Skeletal muscle satellite cell (primary cell): ENCODE results near the gene LSM14B.

Source experiments
- H3K27me3 ChIP-seq: 2 replicates; pipeline ENCODE4 v1.7.0; 2013; ENCODE audit warnings: low read length; ENCODE audit not compliant: control insufficient read depth, insufficient read depth
- H3K36me3 ChIP-seq: 2 replicates; pipeline ENCODE4 v1.7.0; 2013; ENCODE audit warnings: mild to moderate bottlenecking, control low read depth, low read length; ENCODE audit not compliant: insufficient read depth
- H3K4me1 ChIP-seq: 2 replicates; pipeline ENCODE4 v1.7.0; 2013; ENCODE audit warnings: low read length; ENCODE audit not compliant: control insufficient read depth, insufficient read depth
- H3K4me2 ChIP-seq: 2 replicates; pipeline ENCODE4 v1.7.0; 2013; ENCODE audit warnings: mild to moderate bottlenecking, low read length
- H3K4me3 ChIP-seq: 2 replicates; pipeline ENCODE4 v1.7.0; 2013; ENCODE audit warnings: low read length
- H3K9ac ChIP-seq: 2 replicates; pipeline ENCODE4 v1.7.0; 2013; ENCODE audit warnings: mild to moderate bottlenecking, low read depth, low read length, moderate library complexity
- H3K9me3 ChIP-seq: replicated peaks from 2 replicates; pipeline ENCODE4 v1.7.0; 2013; ENCODE audit warnings: mild to moderate bottlenecking, control low read depth, low read length

The LSM14B gene

DNA sequence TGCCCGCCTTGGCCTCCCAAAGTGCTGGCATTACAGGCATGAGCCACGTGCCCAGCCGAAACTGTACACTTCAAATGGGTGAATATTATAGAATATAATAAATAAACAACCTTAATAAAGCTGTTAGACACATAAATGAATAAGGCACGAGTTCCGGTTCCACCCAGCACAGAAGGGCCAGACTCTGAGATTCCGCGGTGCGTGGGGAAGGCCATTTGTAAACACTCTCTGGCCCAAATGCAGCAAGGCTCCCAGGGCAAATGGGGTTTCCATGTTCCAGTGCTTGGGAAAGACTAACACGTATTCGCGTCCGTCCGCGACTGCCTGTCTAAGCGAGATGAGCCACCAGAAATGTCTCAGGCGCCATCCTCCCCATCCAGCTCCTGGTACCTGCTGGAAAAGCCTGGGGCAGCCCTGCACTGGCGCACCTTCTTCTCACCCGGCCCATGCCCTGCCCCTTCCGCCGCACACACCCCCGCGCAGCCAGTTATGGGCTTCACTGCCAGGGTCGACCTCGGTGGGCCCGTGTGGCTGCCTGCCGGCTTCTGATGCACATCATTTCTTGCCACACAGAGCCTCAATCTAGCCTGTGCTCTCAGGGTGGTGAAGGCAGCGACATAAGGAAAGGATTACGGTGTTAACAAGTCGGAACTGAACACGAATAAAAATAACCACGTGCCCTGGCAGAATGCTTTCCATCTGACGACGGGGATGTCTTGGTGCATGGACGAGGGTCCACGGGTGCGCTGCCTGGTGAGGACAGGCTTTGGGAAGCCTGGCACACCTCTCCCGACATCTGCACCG is 5.5 kb upstream of the LSM14B start:
- Histone ChIP-seq H3K4me1 (peaks cover 3% of the 10 kb centered on the region), H3K4me3 (no peak overlapping the region), H3K9ac (no peak overlapping the region), H3K27me3 (peaks cover 41% of the 10 kb centered on the region), H3K4me2 (no peak overlapping the region), H3K9me3 (peaks cover 13% of the 10 kb centered on the region), H3K36me3 (no peaks in the 10 kb centered on the region)

DNA sequence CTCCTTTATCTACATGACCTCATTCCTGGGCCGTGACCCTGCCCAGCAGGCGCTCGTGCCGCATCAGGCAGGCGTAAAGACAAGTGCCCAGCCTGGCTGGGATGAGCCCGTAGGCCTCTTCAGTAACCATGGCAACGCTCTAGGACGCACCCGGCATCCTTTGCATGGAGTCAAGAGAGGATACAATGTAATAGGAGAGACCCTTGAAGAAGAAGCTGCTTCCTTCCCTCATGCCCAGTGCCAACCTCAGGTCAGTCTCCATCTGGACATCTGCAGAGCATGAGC is 5.0 kb upstream of the LSM14B start:
- Histone ChIP-seq H3K27me3 (peaks cover 41% of the 10 kb centered on the region), H3K4me2 (no peak overlapping the region), H3K4me1 (peaks cover 3% of the 10 kb centered on the region), H3K4me3 (no peak overlapping the region), H3K36me3 (no peaks in the 10 kb centered on the region), H3K9me3 (peaks cover 10% of the 10 kb centered on the region), H3K9ac (no peak overlapping the region)

DNA sequence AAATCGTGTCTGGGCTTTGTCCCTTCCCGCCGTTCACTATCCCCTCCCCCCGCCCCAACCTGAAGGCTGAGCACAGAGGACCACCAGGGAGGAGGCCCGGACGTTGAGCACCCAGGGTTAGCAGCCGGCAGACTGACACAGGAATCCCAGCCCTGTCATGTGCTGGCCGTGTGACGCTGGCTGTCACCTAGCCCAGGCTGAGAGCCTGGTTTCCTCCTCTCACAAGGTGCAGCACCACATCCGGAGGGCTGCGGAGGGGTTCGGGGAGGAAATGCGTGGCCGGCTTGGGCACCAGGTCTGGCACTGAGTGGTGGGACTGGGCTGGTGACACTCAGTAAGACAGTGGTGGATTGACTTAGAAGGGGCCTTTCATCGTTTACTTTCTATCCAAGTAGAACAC is 4.6 kb upstream of the LSM14B start:
- Histone ChIP-seq H3K27me3 (peaks cover 41% of the 10 kb centered on the region), H3K4me2 (no peak overlapping the region), H3K36me3 (no peaks in the 10 kb centered on the region), H3K4me3 (no peak overlapping the region), H3K4me1 (peaks cover 3% of the 10 kb centered on the region), H3K9me3 (peaks cover 6% of the 10 kb centered on the region), H3K9ac (no peak overlapping the region)

DNA sequence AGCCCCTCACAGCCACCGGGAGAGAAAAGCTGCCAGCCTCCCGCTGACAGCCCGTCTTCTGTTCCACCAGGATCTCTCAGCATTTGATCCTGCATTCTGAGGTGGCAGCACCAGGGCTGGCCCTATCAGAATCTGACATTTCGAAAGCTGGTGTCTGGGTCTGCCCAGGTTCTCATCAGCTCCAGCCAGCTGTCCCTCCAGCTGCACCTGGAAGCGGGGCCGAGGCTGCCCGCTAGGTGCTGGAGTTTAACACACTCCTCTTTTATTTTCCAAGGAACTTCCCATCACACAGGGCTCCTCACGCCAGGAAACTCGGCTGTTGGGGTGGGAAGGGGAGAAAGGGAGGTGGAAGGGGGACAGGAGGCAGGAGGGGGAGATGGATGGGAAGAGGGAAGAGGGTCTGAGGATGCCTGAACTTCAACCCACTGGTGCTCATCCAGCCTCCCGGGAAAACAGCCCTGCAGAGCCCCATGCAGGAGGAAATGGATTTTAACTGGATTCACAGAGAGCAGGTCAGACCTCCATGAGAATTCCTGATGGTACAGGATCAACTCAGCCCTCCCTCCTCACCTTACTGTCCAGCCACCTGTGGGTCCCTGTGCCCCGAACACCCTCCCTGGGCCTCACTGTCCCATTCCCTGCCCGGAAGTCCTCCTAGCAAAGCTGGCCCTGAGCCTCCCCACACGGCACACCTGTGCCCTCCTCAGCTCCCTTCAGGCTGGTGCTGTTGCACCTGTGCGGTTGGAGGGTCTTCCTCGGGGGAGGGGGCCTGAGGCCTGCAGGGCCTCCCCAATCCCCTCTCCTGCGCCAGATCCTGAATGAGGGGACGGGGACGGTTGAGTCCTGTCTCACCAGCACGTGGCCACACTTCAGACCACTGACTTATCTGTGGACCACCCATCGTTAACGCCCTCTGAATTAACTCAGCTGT is 3.9 kb upstream of the LSM14B start:
- no peak overlapping the region for H3K4me3 ChIP-seq
- peaks cover 7% of the 10 kb centered on the region for H3K4me1 ChIP-seq
- no peaks in the 10 kb centered on the region for H3K36me3 ChIP-seq
- H3K27me3 ChIP-seq = peaks cover 41% of the 10 kb centered on the region
- H3K9me3 ChIP-seq = peaks cover 3% of the 10 kb centered on the region
- no peak overlapping the region for H3K9ac ChIP-seq
- no peak overlapping the region for H3K4me2 ChIP-seq

DNA sequence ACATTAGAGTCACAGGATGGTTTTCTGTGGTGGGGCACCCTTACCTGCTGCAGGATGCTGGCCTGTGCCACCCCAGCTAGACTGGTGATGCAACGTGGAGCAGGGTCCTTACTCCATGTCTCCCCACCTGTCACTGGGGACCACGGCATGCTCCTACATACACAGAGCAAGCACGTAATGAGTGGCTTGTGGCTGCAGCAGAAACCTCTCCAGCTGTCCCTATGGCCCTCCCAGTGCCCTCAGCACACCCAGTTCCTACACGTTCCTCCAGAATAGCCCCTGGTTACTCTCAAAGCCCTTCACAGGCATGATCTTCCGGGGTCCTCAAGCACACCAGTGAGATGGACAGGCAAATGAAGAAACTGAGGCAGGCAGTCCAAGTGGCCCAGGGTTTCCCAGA is 3.2 kb upstream of the LSM14B start:
- Histone ChIP-seq H3K9me3 (peaks cover 3% of the 10 kb centered on the region), H3K36me3 (no peaks in the 10 kb centered on the region), H3K4me2 (no peak overlapping the region), H3K9ac (no peak overlapping the region), H3K4me3 (no peak overlapping the region), H3K27me3 (peaks cover 41% of the 10 kb centered on the region), H3K4me1 (peaks cover 14% of the 10 kb centered on the region)

DNA sequence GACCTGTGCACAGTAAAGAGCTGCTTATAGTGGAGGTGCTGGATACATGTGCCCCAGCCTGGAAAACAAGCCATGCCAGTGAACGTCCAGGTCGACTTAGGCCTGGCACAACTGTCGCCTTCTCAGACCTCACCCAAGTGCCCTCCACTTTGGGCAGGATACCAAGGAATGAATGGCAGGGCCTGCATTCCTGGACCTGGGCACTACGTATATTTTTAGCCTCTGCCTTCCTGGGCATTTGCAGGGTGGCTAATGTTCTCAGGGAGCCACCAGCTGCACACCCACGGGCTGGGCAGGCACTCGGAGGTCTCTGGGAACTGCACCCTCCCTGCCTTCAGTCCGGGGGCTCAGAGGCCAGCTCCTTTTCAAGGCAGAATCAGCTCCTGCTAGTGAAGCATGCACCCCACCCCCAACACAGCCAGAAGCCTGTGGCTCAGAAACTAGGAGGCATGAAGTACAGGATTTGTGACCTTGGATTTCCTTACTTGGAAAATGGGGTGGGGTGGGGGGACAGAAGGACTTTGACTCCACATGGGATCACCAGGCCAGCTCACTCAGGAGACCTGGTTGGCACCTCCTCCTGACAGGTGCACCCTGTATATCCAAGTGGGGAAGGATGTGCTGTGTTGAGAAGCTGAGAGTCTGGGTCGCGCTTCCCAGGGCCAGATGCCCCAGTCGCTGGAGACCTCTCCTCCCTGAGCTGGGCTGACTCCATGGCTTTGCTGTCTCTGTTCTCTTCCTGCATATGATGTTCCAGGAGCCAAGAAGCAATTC is 2.5 kb upstream of the LSM14B start:
- no peak overlapping the region for H3K4me3 ChIP-seq
- H3K36me3 ChIP-seq = peaks cover 6% of the 10 kb centered on the region
- H3K9me3 ChIP-seq = peaks cover 3% of the 10 kb centered on the region
- no peak overlapping the region for H3K4me2 ChIP-seq
- peaks cover 40% of the 10 kb centered on the region for H3K27me3 ChIP-seq
- peaks cover 18% of the 10 kb centered on the region for H3K4me1 ChIP-seq
- no peak overlapping the region for H3K9ac ChIP-seq

DNA sequence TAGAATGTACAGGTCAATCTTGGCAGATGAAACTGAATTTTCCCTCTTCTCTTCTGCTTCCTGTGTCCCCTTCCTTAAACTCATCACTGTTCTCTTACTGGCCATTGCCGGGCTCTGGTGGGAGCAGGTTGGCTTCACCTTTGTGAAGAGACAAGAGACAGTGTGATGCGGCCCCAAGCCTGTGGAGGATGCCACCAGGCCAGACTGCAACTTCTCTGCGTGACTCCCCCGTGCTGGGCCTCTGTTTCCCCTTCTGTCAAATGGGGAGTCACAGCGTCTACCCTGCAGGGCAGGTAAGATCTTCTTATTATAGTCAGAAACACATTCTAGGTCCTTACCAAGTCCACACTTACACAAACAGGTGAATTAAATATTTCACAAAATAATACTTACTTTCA is 1.9 kb upstream of the LSM14B start:
- H3K4me2 ChIP-seq = no peak overlapping the region
- H3K9ac ChIP-seq = no peak overlapping the region
- H3K36me3 ChIP-seq = peaks cover 10% of the 10 kb centered on the region
- peaks cover 18% of the 10 kb centered on the region for H3K4me1 ChIP-seq
- peaks cover 34% of the 10 kb centered on the region for H3K27me3 ChIP-seq
- H3K4me3 ChIP-seq = no peak overlapping the region
- peaks cover 3% of the 10 kb centered on the region for H3K9me3 ChIP-seq

DNA sequence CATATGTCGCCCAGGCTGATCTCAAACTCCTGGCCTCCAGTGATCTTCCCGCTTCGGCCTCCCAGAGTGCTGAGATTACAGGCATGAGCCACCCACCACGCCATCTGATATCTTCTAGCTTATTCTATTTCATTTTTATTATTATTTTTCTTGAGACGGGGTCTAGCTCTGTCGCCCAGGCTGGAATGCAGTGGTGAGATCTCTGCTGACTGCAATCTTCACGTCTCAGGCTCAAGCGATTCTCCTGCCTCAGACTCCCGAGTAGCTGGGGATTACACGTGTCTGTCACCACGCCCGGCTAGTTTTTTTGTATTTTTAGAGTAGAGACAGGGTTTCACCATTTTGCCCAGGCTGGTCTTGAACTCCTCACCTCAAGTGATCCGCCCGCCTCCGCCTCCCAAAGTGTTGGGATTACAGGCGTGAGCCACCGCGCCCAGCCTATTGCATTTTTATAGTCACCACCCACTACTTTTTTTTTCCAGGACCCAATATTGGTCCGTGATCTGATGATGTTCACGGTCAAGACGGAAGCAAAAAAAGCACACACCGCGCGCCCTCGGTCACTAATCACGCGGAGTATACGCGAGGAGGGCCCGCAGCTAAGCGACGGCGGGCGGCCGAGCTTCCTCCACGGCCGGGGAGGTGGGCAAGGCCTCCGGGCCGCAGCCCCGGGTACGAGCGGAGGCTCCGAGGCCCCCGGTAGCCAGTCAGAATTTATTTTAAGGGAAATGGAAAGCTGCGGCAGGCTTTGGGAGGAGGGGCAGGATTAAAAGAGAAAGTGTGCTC is 1.1 kb upstream of the LSM14B start:
- Histone ChIP-seq H3K4me2 (peak overlapping the region; percentile 98), H3K27me3 (peaks cover 31% of the 10 kb centered on the region), H3K36me3 (peaks cover 17% of the 10 kb centered on the region), H3K4me3 (peak overlapping the region; percentile 98), H3K4me1 (peaks cover 18% of the 10 kb centered on the region), H3K9me3 (peaks cover 3% of the 10 kb centered on the region), H3K9ac (peak overlapping the region; percentile 90)

DNA sequence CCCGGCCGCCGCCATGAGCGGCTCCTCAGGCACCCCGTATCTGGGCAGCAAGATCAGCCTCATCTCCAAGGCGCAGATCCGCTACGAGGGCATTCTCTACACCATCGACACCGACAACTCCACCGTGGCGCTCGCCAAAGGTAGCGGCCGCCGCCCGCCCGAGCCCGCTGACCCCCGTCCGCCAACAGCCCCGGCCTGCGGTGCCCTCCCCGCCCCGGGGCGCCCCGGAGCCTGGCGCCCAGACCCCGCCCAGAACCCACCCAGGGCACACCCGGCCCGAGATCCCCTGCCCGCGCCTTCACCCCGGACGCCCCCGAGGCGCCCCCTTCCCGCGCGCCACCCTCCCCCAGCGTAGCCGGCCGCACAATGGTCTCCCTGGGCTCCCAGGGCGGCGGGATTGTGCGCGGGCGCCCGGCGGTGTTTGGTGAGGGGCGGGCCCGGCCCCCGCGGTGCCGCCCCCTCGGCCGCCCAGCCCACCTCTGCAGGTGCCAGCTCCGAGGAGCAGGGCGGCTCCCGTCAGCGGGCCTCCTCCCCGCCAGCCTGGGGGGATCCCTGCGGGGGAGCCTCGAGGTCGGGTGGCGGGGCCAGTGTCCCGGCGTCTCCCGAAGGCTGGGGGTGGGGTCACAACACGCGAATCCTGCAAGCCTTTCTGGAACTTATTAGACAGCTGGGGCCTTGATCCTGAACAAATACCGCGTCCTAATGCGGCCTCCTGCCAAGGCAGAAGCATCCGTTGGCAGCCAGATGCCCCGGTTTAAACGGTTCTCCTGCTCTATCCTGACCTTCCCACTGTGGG is 577 bp downstream of the LSM14B start:
- Histone ChIP-seq H3K4me1 (peaks cover 18% of the 10 kb centered on the region), H3K4me3 (peak overlapping the region; percentile 87), H3K27me3 (peaks cover 17% of the 10 kb centered on the region), H3K9ac (peak overlapping the region; percentile 90), H3K9me3 (no peaks in the 10 kb centered on the region), H3K4me2 (peak overlapping the region; percentile 100), H3K36me3 (peaks cover 33% of the 10 kb centered on the region)

DNA sequence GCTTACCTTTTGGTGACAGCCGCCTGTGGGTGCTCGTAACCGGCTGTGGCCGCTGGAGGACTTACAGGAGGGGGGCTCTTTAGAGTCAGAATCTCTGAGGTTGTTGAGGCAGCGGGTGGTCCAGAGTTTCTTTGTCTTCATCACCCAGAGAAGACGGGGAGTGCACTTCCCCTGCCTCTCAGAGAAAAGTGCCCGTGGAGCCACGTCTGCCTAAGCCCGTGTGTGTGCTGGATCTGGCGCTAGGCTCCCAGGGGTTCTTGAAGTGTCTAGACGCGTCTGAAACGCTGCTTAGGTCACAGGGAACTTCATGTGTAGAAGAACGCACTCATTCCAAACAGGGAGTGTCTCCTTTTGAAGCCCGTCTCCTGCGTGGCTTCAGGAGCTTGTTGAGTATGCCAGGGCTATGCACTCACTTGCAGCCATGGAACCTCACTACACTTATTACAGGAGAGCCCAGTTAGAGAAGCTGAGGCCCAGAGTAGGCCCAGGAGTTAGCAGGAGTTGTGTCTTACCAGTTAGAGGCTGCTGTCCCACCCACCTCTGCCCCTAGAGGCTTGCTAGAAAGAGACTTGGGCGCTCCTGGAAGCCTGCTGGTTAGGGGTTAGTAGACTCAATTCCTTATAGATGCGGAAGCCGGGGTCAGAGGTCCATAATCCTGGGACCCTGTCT is 1.3 kb downstream of the LSM14B start:
- H3K9ac ChIP-seq = peak overlapping the region; percentile 90
- no peaks in the 10 kb centered on the region for H3K9me3 ChIP-seq
- H3K27me3 ChIP-seq = peaks cover 10% of the 10 kb centered on the region
- H3K4me3 ChIP-seq = peak overlapping the region; percentile 87
- peaks cover 40% of the 10 kb centered on the region for H3K36me3 ChIP-seq
- H3K4me2 ChIP-seq = peak overlapping the region; percentile 100
- H3K4me1 ChIP-seq = peaks cover 18% of the 10 kb centered on the region
